HepG2 (cell line): ENCODE measurements around the gene COL9A3. TPM values are rescaled to one million over a fixed set of nuclear protein-coding genes. Genes with fewer than 3 reads are reported as not detected.

Experiments
- AGO2 ChIP-seq: fragments of 200-400 bp; formaldehyde crosslinking; optimal IDR thresholded peaks from 2 replicates; pipeline ENCODE3; 2017; ENCODE audit warnings: mild to moderate bottlenecking, low read depth, low read length, moderate library complexity
- GZF1 ChIP-seq: sonication (generic); formaldehyde crosslinking; IDR thresholded peaks from 2 replicates; pipeline ENCODE4 v1.5.1; 2020; ENCODE audit warnings: mild to moderate bottlenecking, missing genetic modification reagents
- PAX8 ChIP-seq: sonication (generic); formaldehyde crosslinking; IDR thresholded peaks from 2 replicates; pipeline ENCODE4 v1.8.0; 2022; ENCODE audit warnings: mild to moderate bottlenecking, missing genetic modification reagents, borderline replicate concordance
- ZNF431 ChIP-seq: sonication (generic); formaldehyde crosslinking; IDR thresholded peaks from 2 replicates; pipeline ENCODE4 v1.9.0; 2022; ENCODE audit warnings: missing genetic modification reagents, low read depth, mild to moderate bottlenecking, borderline replicate concordance
- ZNF609 ChIP-seq: sonication (generic); formaldehyde crosslinking; IDR thresholded peaks from 2 replicates; pipeline ENCODE4 v1.4.0; 2020; ENCODE audit warnings: mild to moderate bottlenecking, missing genetic modification reagents, borderline replicate concordance
- ZNF83 ChIP-seq: sonication (generic); formaldehyde crosslinking; IDR thresholded peaks from 2 replicates; pipeline ENCODE4 v1.4.0; 2020; ENCODE audit warnings: missing genetic modification reagents, mild to moderate bottlenecking, borderline replicate concordance
- ZSCAN21 ChIP-seq: sonication (generic); formaldehyde crosslinking; IDR thresholded peaks from 2 replicates; pipeline ENCODE4 v1.8.0; 2022; ENCODE audit warnings: mild to moderate bottlenecking, missing genetic modification reagents, moderate library complexity, borderline replicate concordance
- polyA plus RNA-seq, 8 experiments: library from polyadenylated mRNA; depleted of rRNA in 3 of 8; stranded (reverse) in 7 of 8; unstranded in 1 of 8; fragments of >200 nt; fragmentation: Illumina TruSeq in 4 of 8; extraction: Trizol in 4 of 8; gene quantifications; 2 replicates each; pipeline versions ENCODE4 v1.2.1 to v1.2.3, GENCODE V29; 2011 to 2016; ENCODE audit warnings: low read depth in 4 of 8, missing spikeins in 1 of 8, mixed read lengths in 1 of 8; ENCODE audit not compliant: insufficient read depth in 1 of 8
- total RNA-seq, 5 experiments: library from RNA; depleted of rRNA; stranded (reverse); fragments of >200 nt; fragmentation: Illumina TruSeq; extraction: Trizol; gene quantifications; 2 replicates each; pipeline ENCODE4 v1.2.3, GENCODE V29; 2016; ENCODE audit warnings: low read depth in 1 of 5

COL9A3 gene
- total and polyA plus RNA-seq, 2 of the 13 experiments (the other 11 are each of a cell fraction or from before 2014, with no cell fraction given), result 155 to 204 TPM

- no peak for TF ChIP-seq ZNF609 (CRISPR knock-in tag)
- TF ChIP-seq PAX8 (CRISPR knock-in tag), result no peak
- TF ChIP-seq AGO2, result peak; percentile 55
- no peak for TF ChIP-seq ZNF83 (CRISPR knock-in tag)
- no peak for TF ChIP-seq ZSCAN21
- no peak for TF ChIP-seq ZNF431 (CRISPR knock-in tag)
- no peak for TF ChIP-seq GZF1
Measured at GRCh38 chr20:62828511-62829230, 11.8 kb downstream of the COL9A3 start (continued).
